ENCODE data around the gene RNF114. TPM values are rescaled to one million over a fixed set of nuclear protein-coding genes. Genes with fewer than 3 reads are reported as not detected.
A peak's percentile ranks its signal among the peaks of the same experiment; 100 is the strongest.

RNF114 gene
- total RNA-seq, 2 donors from 2014 or later, result 82.0 to 181 TPM

DNA sequence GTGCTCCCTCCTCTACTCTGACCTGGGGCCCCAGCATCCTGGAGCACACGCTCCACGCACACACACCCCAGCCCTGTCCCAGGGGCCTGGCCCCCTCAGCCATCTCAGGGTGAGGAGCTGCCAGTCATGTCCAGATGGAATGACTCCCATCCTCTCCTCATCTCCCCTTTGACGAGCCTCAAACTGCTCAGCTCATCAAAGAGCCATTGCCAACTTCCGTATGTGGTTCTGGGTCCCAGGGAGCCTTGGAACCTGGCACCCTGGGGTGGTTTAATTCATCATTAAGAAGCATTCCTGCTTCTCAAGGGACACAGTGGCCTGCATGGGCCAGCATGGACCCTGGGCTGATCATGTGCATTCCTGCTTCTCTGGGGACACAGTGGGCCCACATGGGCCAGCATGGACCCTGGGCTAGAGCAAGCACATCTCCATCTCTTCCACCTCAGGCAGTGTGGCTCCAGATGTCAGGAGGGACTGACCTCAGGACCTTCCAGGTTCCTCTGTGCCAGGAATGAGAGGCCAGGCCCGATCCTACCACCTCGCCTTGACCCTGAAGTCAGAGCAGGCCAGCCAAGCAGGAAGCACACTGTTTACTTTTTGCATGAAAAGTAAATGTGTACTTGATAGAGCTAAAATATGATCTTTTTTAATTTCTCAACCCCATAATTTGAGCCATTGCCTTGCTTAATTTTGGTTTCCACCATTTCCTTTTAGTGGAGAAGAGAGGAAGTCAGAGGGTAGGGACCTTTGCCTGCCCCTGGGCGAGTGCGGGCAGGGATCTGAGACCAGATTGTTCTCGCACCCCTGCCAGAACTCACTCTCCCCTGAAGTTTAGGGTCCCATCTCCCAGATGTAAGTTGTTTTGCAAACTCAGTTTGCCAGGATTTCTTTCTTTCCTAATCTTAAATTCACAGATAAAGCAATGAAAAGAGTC is 46.9 kb upstream of the RNF114 start:
- peak overlapping the region in 3 of 4 donors; percentile 10 to 42 (median 32) for H3K27ac ChIP-seq
- H3K4me3 ChIP-seq, result no peak overlapping the region
- H3K27me3 ChIP-seq, result no peaks in the 10 kb centered on the region
- DNase-seq (peak in 3 of 4 donors; percentile 39 to 55 (median 44)), ATAC-seq (peak; percentile 21)
- H3K4me1 ChIP-seq, result peaks cover 47% of the 10 kb centered on the region
- intact Hi-C loops (cut with DNase I), result loop anchor here (10.0 kb wide), 1 partner anchor 344 kb away; no protein-coding TSS in a partner anchor
- 55 to 59% methylated on average over 6 to 9 of the region's 9 CpGs for WGBS, 2 donors
- no peaks in the 10 kb centered on the region for H3K9me3 ChIP-seq
- peaks cover 0 to 3% of the 10 kb centered on the region in 2 donors for H3K36me3 ChIP-seq (replicated peaks in 1 of 2; ENCODE audit: insufficient read depth in 1 of 2, low read depth in 2 of 2)
- TF ChIP-seq, protein P1, sequence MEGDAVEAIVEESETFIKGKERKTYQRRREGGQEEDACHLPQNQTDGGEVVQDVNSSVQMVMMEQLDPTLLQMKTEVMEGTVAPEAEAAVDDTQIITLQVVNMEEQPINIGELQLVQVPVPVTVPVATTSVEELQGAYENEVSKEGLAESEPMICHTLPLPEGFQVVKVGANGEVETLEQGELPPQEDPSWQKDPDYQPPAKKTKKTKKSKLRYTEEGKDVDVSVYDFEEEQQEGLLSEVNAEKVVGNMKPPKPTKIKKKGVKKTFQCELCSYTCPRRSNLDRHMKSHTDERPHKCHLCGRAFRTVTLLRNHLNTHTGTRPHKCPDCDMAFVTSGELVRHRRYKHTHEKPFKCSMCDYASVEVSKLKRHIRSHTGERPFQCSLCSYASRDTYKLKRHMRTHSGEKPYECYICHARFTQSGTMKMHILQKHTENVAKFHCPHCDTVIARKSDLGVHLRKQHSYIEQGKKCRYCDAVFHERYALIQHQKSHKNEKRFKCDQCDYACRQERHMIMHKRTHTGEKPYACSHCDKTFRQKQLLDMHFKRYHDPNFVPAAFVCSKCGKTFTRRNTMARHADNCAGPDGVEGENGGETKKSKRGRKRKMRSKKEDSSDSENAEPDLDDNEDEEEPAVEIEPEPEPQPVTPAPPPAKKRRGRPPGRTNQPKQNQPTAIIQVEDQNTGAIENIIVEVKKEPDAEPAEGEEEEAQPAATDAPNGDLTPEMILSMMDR (IDR thresholded peaks at IDR 0.05), result no peak
- no peak for TF ChIP-seq POLR2A (IDR thresholded peaks at IDR 0.05)

DNA sequence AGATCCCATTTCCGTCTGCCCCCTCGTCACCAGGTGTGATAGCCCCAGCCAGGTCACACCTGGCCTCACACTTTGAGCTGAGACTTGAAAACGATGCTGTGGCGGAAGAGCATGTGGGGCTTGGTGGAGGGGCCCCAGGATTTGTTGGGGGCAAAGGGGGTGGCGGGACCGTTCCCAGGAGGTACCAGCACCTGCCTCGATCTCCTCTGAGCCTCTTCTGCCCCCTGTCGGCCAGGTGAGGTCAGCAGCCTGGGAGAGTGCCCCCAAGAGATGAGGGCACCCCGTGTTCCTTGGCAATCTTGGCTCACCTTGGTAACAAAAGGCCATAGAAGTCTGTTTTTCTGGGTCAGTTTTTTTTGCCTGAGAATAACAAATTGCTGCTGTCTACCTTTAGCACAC is 46.3 kb upstream of the RNF114 start:
- H3K36me3 ChIP-seq (replicated peaks in 1 of 2; ENCODE audit: insufficient read depth in 1 of 2, low read depth in 2 of 2), result peaks cover 0 to 3% of the 10 kb centered on the region in 2 donors
- ATAC-seq (no peak), DNase-seq (peak in 3 of 4 donors; percentile 49 to 64 (median 52))
- peak overlapping the region in 3 of 4 donors; percentile 10 to 42 (median 32) for H3K27ac ChIP-seq
- WGBS, 2 donors, result 52 to 54% methylated on average over 9 of the region's 9 CpGs
- peaks cover 47% of the 10 kb centered on the region for H3K4me1 ChIP-seq
- intact Hi-C loops (cut with DNase I), result loop anchor here (10.0 kb wide), 1 partner anchor 345 kb away; no protein-coding TSS in a partner anchor
- no peaks in the 10 kb centered on the region for H3K27me3 ChIP-seq
- no peaks in the 10 kb centered on the region for H3K9me3 ChIP-seq
- H3K4me3 ChIP-seq, result no peak overlapping the region
- TF ChIP-seq POLR2A (IDR thresholded peaks at IDR 0.05), result no peak
- TF ChIP-seq, protein P1 (IDR thresholded peaks at IDR 0.05), result peak in 6 of 7 experiments; percentile 20 to 55 (median 41)

DNA sequence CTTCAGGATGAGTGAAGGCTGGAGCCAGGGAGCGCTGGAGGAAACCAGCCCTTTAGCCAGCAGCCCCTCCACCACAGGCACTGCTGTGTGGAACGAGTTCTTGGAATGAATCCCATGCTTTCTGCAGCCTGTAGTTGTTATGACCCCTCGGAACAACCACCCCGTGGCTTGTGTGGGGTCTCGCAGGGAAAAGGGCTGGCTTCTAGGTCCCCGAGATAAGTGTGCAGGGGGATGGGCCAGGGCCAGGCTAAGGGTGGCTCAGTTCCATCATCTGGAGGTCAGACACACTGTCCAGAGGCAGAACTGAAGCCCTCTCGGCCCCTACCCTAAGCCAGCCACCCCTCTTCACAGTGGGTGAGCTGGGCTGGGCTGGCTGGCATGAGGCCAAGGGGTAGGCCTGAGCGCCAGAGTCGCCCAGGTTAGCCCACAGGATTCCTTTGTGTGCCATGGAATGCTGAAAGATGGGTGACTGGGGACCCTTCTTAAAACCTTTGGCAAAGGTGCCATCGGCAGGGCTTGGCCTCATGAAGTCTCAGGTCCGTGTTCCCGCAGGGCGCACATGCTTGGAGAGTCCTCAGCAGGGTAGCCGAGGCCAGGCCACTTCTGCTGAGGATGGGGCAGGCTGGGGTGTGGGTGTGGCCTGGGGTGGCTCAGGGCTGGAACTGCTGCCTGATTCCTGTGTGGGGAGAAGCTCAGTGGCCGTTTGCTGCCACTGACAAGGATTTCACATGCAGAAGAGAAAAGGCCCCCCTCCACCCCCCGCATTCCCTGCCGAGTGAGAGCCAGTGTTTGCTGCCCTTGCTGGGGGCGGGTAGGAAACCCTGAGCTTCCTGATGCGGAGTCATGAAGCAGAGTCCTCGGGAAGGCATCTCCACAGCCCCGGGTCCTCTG is 45.5 kb upstream of the RNF114 start:
- no peak for TF ChIP-seq POLR2A (IDR thresholded peaks at IDR 0.05)
- TF ChIP-seq, protein P1 (IDR thresholded peaks at IDR 0.05), result no peak
- Histone ChIP-seq H3K27ac (peak overlapping the region in 2 of 4 donors; percentile 10 to 42), H3K27me3 (no peaks in the 10 kb centered on the region), H3K4me1 (peaks cover 47% of the 10 kb centered on the region), H3K36me3 (replicated peaks in 1 of 2; ENCODE audit: insufficient read depth in 1 of 2, low read depth in 2 of 2) (no peaks in the 10 kb centered on the region), H3K4me3 (no peak overlapping the region), H3K9me3 (no peaks in the 10 kb centered on the region)
- ATAC-seq, result no peak
- WGBS, 2 donors, result 80 to 83% methylated on average over 15 to 18 of the region's 21 CpGs
- intact Hi-C loops (cut with DNase I), result no loop called here
- no peak for DNase-seq

DNA sequence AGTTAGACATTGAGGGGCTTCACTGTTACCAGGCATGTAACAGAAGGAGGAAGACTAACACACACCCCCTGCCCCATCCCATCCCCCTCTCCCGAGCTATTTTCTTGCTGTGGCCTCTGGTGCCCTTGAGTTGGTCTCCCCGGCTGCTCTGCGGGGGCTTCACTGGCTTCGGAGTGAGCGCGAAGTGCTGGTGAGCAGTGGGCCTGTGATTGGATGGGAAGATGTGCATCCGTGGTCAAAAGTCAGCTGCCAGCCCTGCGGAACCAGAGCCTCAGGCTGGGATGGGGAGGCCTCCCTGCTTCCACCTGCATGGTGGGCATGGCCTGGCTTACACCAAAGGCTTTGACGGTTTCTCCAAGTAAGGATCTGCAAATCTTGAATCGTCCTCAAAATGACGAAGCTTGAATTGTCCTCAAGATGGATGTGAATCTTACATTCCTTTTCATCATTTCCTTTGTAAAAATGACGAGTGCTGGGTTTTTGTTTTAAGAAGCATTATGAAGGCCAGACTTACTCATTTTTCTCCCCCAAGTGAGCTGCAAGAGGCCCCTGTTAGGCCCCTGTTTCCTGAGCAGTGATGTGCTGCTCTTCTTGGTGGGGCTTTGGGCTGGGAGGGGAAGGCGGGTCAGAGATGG is 44.6 kb upstream of the RNF114 start:
- 87 to 92% methylated on average over 13 of the region's 13 CpGs for WGBS, 2 donors
- intact Hi-C loops (cut with DNase I), result no loop called here
- H3K4me3 ChIP-seq, result no peak overlapping the region
- TF ChIP-seq POLR2A (IDR thresholded peaks at IDR 0.05), result no peak
- TF ChIP-seq, protein P1 (IDR thresholded peaks at IDR 0.05), result no peak
- no peaks in the 10 kb centered on the region for H3K36me3 ChIP-seq (replicated peaks in 1 of 2; ENCODE audit: insufficient read depth in 1 of 2, low read depth in 2 of 2)
- H3K9me3 ChIP-seq, result no peaks in the 10 kb centered on the region
- no peak overlapping the region for H3K27ac ChIP-seq
- no peak for DNase-seq
- no peaks in the 10 kb centered on the region for H3K27me3 ChIP-seq
- no peak for ATAC-seq
- H3K4me1 ChIP-seq, result peaks cover 45% of the 10 kb centered on the region
